ENCODE measurements around the gene TRAP1.

- TF ChIP-seq, protein P1, sequence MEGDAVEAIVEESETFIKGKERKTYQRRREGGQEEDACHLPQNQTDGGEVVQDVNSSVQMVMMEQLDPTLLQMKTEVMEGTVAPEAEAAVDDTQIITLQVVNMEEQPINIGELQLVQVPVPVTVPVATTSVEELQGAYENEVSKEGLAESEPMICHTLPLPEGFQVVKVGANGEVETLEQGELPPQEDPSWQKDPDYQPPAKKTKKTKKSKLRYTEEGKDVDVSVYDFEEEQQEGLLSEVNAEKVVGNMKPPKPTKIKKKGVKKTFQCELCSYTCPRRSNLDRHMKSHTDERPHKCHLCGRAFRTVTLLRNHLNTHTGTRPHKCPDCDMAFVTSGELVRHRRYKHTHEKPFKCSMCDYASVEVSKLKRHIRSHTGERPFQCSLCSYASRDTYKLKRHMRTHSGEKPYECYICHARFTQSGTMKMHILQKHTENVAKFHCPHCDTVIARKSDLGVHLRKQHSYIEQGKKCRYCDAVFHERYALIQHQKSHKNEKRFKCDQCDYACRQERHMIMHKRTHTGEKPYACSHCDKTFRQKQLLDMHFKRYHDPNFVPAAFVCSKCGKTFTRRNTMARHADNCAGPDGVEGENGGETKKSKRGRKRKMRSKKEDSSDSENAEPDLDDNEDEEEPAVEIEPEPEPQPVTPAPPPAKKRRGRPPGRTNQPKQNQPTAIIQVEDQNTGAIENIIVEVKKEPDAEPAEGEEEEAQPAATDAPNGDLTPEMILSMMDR (IDR thresholded peaks at IDR 0.05; ENCODE audit: low read length): no peak
- no peak for TF ChIP-seq EZH2 (IDR thresholded peaks at IDR 0.05; ENCODE audit: borderline replicate concordance, low read length)
Observed at GRCh38 chr16:3725276-3725675, 8.0 kb upstream of the TRAP1 start.

Measured in OCI-LY1 (cell line).